Tongue (tissue), 2 donors: ENCODE results near the gene MXD1. TPM values are rescaled to one million over a fixed set of nuclear protein-coding genes. Genes with fewer than 3 reads are reported as not detected.

Experiments
- DNase-seq: peaks from one replicate; pipeline ENCODE4 v3.0.0-alpha.2; 2015
- total RNA-seq: library from RNA; depleted of rRNA; stranded (reverse); fragments of >200 nt; gene quantifications from one replicate; pipeline ENCODE4 v1.2.3, GENCODE V29; 2014

MXD1 gene
- total RNA-seq, 1 donor from 2014 or later, result 21.8 TPM

DNA sequence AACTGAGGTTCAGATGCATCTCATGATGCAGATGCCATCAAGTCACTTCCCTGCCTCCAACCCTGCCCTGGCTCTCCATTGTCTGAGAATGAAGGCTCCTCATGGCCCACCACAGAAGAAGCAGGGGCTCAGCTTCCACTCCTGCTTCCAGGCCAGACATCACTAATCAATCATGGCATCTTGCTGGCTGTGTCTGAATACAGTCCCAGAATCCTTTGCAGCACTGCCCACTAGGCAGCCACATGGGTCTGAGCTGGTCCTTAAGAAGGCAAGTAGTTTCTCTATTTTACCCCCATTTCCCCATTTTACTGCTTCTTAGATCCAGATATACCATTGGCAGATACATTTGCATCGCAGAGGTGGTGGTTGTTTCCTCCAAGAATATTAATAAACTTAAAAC, 39.2 kb downstream of the MXD1 start:
- no peak for DNase-seq

DNA sequence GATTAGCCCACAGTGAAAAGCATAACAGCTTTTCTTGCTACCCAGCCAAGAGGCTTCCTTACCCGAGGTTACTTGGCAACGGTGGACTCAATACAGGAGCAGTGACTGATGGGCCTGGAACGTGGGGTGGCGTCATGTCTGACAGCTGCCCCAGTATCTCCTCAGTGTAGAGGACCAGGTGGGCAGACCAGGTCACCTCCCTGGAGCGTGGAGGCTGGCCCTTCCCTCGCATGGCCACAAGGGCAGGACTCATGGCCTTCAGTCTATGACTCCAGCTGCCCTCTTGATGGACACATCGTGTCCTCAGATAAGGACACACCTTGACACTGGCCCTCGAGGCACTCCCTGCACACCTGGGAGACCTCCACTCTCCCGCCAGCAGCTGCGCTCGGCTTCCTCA, 40.1 kb downstream of the MXD1 start:
- DNase-seq, result no peak

DNA sequence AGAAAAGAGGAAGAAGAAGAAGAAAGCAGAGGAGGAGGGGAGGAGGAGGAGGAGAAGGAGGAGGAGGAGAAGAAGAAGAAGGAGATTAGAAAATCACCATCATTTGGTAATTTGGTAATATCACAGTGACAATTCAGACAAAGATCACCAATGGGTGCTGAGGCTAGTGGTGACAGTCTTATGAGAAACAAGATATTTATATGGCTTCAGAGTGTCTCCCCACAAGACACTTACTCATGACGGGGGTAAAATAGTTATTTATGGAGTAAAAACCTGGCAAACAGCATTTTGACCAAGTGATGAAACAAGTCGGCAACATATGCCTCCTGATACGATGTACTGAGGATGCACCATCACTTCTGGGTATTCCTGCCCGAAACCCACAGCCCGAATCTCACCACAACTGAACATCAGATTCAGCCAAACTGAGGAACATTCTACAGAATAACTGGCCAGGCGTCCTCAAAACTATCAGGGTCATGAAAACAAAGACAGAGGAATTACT, 41.6 kb downstream of the MXD1 start:
- DNase-seq, result no peak

DNA sequence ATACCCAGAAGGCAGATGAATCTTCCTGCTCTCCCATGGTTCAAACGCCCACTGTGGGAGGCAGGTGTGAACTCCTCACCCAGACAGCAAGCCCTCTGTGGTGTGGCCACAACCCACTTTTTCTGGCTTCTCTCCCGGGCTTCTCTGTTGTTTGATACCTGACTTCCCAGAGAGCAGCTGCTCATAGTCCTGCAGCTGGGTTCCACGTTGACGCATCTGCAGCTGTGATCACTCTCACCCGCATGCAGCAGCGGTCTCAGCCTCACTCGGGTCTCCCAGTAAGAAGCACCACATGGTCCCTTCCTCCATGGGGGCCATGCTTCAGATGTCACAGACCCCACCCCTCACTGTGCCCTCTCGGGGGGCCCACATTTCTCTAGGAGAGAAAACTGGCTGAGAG, 43.1 kb downstream of the MXD1 start:
- DNase-seq, result peak; percentile 57

DNA sequence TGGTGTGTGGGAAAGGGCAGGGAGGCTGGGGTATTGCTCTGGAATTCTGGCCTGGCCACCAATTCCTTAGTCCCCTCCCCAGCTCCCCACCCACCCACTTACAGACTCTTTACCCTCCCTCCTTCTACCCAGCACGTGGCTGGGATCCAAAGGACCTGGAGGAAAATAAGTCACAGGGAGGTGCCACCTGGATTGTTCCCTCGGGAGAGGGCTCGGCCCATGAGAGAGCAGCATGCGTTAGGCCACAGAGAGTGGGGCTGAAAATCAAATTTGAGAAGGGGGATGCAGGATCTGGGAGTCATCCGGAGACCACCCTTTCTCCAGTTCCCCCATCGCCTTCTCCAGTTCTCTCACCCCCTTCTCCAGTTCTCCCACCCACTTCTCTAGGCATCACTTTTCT, 43.6 kb downstream of the MXD1 start:
- no peak for DNase-seq

DNA sequence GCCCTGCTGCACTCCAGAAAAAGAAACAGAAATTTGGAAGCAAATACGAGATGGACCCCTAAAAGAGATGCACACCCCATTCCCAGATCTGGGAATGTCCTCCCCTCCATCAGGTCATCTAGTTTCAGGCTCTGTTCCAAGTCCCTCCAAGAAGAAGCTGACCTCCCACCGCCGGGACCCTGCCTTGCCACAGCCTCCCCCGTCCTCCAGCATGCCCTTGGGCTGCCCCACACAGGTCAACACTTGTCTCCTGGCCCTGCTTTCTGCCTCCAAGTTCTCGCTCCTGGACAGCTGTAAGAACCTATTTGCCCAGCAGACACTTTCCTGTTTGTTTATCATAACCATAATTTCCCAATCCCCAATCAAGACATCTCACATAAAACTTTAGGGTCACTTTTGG, 44.5 kb downstream of the MXD1 start:
- no peak for DNase-seq

DNA sequence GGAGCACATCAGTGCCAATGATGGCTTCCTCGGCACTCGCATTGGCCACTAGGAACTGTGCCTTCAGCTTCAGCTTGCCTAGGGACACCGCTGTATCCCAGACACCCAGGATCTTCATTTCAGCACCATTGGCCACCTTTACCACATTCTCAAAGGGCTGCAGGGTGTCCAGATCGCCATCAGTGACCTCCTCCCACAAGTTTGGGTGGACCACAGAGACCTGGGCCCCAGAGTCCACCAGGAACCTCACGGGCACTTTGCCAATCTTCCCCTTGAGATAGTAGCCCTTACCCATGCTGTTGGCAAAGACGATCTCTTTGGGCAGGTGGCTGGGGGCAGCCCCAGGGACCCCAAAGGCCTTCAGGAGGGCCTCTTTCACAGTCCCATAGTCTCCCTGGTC, 45.9 kb downstream of the MXD1 start:
- no peak for DNase-seq

DNA sequence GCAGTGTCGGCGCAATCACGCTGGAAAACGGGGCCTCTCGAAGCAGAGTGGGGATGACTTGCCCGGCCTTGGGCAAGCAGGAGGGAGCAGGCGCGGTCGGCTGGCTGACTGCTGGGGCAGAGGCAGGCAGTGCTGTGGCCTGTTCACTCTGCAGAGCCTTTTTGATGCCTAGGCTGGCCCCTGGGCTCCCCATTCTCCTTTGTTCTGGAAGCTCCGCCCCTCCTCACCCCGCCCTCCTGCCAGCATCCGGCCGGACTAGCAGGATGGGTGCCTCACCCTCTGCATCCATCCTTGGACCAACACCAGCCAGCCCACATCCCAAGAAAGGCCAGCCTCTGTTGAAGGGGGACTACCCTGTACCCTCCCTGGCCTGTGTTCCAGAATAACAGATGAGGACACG, 46.6 kb downstream of the MXD1 start, which contains the start of gene ASPRV1:
Gene ASPRV1, minus strand, starts transcription at position 136 of the 400 bp plus-strand sequence. CDS start 195 bp downstream, outside the sequence.
- no peak for DNase-seq

DNA sequence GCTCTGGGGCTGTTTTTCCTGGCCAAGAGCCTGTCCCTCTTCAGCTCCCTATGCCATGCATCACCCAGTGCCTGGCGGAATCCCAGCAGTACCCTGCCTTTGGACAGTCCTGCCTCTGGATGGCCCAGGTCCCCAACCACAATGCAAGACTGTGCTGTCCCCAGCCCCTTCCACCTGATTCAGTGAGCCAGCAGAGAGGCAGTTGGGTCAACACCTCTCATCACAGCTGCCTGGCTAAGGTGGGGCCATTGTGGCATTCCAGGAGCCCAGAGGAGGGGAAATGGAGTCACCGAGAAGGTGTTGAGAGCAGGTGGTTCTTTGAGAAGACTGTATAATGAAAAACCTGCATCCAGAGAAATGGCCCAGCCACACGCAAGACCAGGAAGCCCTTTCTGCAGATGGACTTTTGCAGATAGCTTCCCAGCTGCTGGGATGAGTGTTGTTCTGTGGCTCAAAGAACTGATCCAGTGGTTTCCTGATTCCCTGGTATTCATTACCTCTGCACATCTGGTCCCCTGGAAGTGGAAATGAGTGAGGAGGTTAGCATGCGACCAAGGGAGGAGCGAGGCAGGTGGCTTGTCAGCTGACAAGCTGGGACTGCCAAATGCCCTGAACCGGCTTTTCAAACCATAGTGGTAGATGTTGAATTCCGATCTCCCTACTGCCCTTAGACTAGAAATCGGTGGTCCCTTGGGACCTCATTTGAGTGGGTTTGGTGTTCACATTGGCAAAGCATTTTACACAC, 48.2 kb downstream of the MXD1 start:
- DNase-seq, result no peak

DNA sequence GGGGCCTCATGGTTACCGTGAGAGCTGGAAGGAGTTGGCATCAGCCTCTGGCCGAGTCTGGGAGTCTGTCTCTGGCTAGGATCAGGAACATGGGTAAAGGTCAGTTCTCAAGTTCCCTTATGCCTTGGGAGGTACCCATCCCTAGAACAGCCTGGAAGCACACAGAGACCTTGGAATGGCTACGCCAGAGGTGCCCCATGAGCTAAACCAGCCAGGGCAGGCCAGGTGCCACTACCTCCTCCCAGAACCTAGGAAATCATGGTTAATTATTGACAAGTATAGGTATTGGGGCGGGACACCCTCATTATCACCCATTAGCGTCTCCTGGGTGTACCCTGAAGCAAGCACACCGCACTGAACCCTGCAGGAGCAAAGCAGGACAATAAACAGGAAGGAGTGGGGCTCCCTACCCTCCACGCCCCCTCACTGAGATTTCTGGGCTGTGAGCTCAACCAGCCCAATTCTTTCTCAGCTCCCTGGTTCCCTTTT, 49.5 kb downstream of the MXD1 start:
- no peak for DNase-seq

DNA sequence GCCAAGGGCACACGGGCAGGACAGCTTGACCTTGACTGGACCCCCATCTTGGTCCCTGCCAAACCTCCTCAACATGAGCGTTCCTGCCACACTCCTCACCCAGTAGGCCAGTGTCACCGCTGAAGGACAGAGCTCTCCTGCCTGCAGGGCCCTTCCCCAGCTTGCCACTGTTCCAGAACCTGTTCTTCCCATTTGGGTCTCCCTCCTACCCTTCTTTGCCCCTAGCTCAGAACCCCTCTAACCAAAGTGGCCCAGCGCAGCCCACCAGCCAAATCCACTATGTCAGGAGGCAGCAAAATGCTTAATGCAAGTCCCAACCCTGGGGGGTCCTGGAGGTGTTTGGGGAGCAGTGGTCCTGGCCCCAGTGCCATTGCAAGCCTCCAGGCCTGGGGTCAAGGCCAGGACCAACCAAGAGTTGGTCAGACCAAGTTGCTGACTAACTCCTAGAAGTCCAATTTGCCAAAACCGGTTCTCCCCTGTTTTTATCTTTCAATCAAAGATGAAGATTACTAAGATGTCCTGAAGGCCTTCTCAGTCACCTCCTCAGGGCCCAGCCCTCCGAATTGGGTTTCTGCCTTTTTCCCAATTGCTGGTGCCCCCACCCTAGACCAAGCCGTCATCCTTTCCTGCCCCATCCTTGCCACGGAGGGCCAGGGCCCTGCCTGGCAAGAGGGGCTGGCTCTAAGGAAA, 51.0 kb downstream of the MXD1 start:
- no peak for DNase-seq

DNA sequence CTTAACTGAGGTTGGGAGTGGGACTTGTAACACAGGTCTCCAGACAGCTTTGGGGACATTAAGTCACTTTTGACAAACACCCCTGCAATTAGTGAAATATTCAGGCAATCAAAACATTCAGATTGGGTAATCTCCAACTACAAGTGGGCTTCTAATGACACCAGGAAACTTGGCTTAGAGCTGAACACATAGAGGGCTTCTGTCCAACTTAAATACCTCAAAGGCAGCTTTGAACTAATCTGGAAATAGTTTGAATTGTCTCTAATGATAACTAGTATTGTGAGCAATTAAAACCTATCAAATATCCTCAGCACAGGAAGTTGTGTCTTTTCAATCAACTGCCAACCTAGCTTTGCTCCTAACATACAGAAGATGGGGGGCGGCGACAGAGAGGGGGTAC, 51.6 kb downstream of the MXD1 start:
- no peak for DNase-seq

DNA sequence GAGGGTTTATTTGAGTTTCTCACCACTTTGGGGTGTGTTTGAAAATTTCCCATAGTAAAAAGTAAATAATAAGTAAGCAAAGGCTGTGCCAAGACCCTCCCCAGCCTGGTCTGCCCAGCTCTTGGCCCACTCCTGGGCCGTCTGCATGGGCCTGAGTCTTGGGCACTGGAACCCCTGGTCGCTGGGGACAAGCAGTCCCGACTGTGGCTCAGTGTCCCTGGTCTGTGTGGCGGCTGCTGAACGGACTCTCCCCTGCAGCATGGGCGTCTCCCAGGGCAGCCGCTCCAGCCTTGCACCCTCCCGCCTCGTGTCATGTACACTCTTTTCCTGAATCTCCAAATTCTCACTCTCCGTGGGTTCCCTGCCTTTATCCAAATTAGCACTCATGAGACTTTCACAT, 53.7 kb downstream of the MXD1 start:
- DNase-seq, result no peak

DNA sequence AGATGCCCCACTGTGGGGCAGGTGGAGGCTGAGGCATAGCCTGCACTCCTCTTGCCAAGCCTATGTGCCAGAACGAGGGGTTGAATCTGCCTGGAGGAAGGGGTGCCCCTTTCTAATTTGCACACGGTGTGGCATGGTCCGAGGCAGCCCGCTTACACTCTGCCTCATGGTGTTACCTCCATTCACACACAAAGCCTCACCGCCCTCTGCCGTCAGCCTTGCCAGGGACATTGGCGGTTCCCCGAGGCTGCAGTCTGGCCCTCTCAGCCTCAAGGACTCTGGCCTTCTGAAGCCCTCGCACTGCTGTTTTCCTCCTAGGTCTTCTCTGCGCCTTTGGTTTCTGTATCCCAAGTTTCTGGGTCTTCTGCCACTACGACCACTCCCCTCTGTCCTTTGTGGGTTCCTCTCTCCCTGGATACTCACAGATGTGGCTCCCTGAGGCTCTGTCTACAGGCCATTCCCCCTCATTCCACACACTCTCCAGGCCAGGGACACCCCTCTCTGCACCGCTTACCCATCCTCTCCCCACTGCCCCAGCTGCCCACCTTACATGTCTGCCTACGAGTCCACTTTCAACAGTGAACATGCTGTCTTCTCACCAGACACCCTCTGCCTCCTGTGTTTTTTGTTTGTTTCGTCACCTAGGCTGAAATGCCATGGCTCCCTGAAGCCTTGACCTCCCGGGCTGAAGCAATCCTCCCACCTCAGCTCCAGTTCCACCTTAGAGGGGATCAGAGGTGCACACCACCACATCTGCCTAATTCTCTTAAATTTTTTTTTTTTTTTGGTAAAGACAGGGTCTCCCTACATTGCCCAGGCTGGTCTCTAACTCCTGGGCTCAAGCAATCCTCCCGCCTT, 54.4 kb downstream of the MXD1 start:
- DNase-seq, result no peak

DNA sequence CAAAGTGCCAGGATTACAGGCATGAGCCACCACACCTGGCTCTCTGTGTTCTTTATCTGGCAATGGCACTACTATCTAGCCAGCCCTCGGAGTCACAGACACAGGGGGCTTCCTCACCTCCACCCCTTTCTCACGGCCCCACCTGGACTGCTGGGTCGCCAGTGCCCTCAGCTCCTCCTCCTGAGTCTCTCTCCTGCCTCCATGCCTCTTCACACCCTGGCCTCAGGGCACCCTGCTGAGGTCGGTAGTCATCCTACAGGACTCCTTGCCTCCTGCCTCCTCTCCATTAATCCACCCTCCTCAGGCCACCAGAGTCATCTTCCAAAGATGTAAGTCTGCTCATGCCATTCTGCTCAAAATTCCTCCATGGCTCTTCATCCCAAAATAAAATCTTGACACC, 55.1 kb downstream of the MXD1 start:
- no peak for DNase-seq

DNA sequence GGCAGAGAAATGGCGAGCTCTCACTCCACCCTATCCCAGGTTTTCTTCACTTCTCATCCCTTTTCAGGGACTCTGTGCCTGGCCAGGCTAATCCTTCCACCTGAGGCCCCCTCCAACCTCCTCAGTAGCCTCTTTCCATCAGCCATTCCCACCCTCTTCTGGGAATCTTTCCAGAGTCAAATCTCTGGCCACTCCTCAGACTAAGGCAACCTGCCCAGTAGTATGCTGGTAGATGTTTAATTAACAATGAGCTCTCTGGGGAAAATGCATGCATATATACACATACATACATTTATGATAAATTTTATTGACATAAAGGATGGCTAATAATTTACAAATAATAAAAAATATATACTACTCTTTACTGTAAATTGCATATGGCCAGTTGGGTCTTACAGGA, 57.9 kb downstream of the MXD1 start:
- DNase-seq, result no peak

DNA sequence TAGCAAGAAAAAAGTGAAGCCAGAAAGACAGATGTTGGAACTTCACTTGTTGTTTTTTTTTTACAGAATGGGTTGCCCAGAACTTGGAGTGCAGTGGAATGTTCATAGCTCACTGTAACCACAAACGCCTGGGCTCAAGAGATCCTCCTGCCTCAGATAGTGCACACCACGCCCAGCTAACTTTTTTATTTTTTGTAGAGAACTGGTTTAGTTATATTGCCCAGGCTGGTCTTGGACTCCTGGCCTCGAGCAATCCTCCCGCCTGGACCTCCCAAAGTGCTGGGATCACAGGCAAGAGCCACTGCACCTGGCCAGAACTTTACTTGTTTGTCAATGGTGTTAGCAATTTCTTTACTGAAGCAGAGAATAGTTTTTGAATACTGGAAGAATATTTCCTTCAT, 58.4 kb downstream of the MXD1 start:
- peak; percentile 10 for DNase-seq

DNA sequence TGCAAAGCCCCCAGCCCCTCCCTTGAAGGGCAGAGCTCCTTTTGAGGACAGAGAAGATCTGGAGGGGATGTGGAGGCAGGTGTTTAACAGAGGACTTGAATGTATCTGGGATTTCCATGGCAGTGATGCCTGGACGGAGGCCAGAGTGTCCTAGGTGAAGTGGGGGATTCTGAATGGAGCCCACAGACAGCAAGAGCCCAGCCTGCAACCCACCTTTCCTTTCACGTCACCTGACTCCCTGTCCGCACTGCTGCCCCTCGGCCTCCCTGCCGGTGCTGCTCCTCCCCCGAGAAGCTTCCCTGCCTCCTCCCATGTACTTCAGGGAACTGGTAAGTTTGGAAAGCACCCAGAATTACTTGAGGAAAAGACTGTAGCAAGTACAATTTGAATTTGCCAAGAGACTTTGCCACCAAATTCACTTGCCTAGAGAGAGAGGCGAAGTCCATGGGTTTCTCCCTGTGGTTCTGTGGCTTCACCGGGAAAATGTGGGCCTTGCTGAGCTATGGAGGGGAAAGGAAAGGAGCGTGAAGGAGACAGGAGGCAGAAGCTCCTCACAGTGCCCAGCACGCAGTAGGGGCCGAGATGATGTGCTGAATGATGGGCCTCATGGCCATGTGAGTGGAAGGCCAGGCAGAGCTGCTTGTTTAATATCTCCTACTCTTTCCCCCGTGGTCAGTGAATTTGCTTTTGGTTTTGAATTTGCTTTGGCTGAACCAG, 60.4 kb downstream of the MXD1 start:
- DNase-seq, result no peak

DNA sequence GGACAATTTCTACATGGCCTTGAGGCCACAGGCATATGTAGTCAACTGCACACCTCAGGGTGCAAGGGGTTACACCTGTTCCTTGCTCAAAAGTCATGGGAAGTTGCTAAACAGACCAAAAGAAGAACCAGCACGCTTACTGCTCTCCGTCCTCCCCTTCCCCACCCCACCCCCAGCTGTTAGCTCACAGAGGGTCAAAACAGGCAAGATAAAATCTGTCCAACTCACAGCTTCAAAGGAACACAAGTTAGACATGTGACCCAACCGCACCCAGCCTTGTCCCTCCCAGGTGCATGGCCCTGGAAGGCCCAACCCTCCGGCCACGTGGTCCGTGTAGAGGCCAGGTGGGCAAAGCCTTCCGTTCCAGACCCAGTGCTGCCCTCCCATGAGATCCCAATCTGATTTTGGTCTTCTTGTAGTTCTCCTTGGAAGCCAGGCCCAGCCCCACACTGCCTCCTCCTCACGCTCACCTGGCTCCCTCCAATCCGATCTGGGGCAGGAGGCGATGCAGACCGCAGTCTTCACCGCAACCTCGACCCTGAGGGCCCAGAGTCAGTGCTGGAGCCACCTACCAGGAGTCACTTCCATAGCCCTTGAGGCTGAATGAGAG, 61.0 kb downstream of the MXD1 start:
- DNase-seq, result no peak

DNA sequence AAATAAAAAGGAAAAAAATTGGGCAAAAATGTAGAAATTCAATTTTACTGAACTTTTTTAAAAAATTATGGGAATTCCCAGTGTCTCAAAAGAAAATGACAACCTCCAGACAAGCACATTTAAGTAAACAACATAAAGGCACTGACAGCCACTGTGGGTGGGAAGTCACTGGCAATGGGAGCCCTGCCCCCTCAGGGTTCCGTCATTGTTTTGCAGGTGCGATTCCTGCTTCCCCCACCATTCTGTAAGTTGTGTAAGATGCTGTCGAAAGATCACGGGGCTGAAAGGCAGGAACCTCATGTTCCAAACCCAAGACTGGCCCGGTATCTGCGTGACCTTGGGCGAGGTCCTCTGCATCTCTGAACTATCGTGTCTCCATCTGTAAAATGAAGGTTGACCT, 62.3 kb downstream of the MXD1 start:
- no peak for DNase-seq

DNA sequence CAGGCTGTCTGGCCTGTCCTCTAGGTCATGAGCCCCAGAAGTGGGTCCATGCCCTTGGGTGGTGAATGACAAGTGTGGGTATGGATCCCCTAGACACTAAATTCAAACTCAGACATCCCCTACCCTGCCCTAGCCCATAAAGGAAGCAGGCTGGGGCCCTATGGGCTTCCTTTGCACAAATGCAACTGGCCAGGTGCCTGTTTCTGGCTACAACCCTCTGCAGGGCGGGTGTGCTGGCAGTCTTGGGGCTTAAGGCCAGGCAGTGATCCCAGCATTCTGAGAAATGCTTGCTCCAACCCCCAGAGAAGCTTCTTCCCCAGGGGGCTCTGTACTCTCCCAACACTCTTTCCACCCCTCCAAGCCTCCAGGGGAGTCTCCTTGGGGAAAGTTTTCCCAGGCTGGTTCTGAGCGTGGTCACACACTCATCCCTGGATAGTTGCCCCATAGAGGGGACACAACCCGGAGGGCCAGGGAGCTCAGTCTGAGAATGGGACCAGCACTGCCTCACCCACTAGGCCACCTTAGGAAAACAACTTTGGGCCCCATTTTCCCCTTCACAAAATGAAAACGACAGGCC, 63.1 kb downstream of the MXD1 start:
- DNase-seq, result no peak
